NOMO-1 (cell line): ENCODE data around the gene LAYN.

Experiments used
- DNase-seq, 2 experiments: peaks; one replicate each; lab custom pipeline; 2025; ENCODE audit not compliant: unreplicated experiment in 2 of 2; lab: John Stamatoyannopoulos, UW

LAYN gene, protein sequence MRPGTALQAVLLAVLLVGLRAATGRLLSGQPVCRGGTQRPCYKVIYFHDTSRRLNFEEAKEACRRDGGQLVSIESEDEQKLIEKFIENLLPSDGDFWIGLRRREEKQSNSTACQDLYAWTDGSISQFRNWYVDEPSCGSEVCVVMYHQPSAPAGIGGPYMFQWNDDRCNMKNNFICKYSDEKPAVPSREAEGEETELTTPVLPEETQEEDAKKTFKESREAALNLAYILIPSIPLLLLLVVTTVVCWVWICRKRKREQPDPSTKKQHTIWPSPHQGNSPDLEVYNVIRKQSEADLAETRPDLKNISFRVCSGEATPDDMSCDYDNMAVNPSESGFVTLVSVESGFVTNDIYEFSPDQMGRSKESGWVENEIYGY

GRCh38 chr11:111540114-111540936 is at the start of gene LAYN:
LAYN (plus strand) TSS chr11:111540720; CDS start chr11:111540844, 124 bp downstream.
- no peak for DNase-seq

GRCh38 chr11:111494040-111494439 is 46.5 kb upstream of the LAYN start:
- no peak for DNase-seq

- no peak for DNase-seq
These were observed 41.0 kb upstream of the LAYN start for GRCh38 chr11:111499483-111499882.

GRCh38 chr11:111500481-111500880 is 40.0 kb upstream of the LAYN start:
- DNase-seq, result no peak

GRCh38 chr11:111502611-111503010 is 37.9 kb upstream of the LAYN start:
- no peak for DNase-seq

DNA sequence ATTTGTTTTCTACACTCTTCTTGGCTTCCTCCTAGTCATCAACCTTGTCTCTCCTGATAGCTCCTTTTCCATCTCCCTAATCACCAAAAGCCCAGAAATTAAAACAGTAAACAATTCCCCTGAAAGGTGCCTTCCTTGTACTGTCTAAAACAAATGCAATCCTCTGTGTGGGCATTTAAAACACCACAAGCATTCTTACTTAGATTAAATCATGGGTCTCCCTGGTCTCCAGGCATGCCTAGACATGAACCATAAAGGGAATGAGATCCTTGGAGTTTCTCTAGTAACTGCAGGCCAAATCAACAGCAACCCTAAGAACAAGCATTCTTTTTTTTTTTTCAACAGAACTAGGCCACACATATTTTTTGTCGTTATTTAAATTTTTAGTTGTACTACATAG is 30.2 kb upstream of the LAYN start:
- no peak for DNase-seq

- no peak for DNase-seq
These were observed 28.0 kb upstream of the LAYN start, which contains the start of gene BTG4 for GRCh38 chr11:111512296-111513239. BTG4 (minus strand) TSS chr11:111512386; CDS start chr11:111498776, 13,610 bp downstream.

GRCh38 chr11:111513240-111513605 is 27.3 kb upstream of the LAYN start:
- no peak for DNase-seq

- DNase-seq, result no peak
These were observed 26.1 kb upstream of the LAYN start, which contains the start of gene HOATZ for GRCh38 chr11:111514216-111515031. HOATZ (plus strand) TSS chr11:111514778; CDS start chr11:111514785, 7 bp downstream.

GRCh38 chr11:111515591-111515990 is 24.9 kb upstream of the LAYN start:
- no peak for DNase-seq

DNA sequence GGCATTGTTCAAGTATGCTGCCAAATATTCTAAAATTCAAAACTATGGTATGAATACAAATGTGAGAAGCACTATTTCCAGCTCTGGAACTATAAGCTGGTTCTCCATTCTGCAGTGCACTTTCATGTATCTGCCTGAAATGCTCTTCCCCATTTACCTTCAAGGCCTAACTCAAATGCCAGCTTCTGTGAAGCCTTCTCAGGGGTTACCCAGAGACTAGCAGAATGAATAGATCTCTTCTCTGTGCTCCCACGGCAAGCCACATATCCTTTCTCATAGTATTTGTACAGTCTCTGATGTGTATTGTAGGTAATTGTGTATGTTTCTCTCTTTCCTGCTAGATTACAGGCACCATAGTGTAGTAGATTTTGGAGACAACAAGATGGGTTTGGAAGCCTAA is 21.9 kb upstream of the LAYN start:
- DNase-seq, result no peak

GRCh38 chr11:111520560-111520959 is 20.0 kb upstream of the LAYN start:
- no peak for DNase-seq

GRCh38 chr11:111521135-111521534 is 19.4 kb upstream of the LAYN start:
- no peak for DNase-seq

GRCh38 chr11:111522426-111522825 is 18.1 kb upstream of the LAYN start:
- no peak for DNase-seq

- no peak for DNase-seq
These were observed 17.2 kb upstream of the LAYN start for GRCh38 chr11:111523343-111523742.

- peak in 1 of 2 experiments; percentile 12 for DNase-seq
These were observed 16.5 kb upstream of the LAYN start for GRCh38 chr11:111524056-111524455.

DNA sequence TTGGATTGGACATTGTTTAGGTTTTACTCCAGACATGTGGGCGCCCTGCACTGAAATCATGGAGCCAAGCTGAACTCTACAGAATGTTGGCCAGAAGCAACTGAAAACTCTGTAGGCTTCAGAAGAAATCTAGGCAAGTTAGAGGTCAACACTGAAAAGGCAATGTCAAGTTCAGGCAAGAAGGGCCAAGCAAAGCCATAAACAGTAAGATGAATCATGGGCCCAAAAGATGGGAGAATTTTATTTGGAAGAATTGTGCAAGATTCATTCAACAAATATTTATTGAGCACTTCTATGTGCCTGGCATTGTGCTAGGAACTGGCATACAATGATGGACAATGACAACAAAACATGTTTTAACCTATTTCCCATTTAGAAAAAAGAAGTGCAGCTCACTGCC is 15.1 kb upstream of the LAYN start:
- no peak for DNase-seq

DNA sequence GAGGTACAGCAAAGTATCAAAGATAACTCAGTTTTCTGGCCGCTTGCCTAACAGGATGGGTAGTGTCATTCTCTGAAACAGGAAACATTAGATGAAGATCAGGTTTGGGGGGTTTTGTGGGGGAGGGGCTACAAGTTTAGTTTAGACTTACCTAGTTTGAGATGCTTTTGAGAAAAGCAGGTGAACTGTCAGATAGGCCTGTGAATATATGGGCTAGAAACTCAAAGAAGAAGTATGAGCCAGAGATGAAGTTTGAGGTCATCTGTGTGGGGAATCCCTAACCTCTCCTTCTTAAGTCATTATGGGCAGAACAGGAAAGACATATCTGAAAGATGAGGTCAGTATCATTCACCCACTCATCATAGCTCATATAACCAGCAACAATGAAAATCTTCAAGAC is 14.0 kb upstream of the LAYN start:
- DNase-seq, result no peak

- no peak for DNase-seq
These were observed 13.2 kb upstream of the LAYN start for GRCh38 chr11:111527279-111527678.

GRCh38 chr11:111528557-111528956 is 12.0 kb upstream of the LAYN start:
- DNase-seq, result no peak
